Measurements from ENCODE around the gene ZNF20. TPM values are rescaled to one million over a fixed set of nuclear protein-coding genes. Genes with fewer than 3 reads are reported as not detected.

The ZNF20 gene
- total RNA-seq, 4 donors from 2014 or later, result 2.6 to 5.2 (median 3.8) TPM

DNA sequence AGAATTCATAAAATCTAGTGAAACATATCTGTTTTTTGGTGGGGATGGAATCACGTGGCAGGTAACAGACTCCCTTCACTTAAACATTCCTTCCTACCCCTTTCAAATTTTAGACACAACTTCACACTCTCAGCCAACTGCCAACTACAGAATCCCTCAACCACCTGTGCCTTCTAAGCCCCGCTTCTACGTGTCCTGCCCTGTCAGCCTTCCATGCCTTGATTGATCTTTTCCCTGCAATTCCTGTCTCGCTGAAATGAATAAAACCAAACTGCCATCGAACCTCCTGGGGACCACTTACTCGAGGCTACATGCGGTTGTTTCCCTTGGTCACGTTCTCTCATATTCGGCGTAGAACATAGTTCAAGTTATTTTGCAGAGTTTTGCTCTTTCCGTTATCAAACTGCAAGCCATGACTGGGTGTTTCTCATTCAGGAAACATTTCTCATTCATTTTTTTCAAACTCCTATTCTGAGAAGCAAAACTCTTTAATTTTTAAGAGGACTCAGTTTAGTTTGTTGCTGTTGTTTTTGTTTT is 15.2 kb upstream of the ZNF20 start:
- peaks cover 6 to 29% (median 11%) of the 10 kb centered on the region in 3 donors for H3K4me1 ChIP-seq
- WGBS, 2 donors, result 19 to 28% methylated on average over 11 of the region's 11 CpGs
- H3K9me3 ChIP-seq, result no peaks in the 10 kb centered on the region
- peaks cover 0 to 10% (median 0%) of the 10 kb centered on the region in 3 donors for H3K36me3 ChIP-seq
- TF ChIP-seq POLR2A (IDR thresholded peaks at IDR 0.05), result no peak
- TF ChIP-seq, protein P1, sequence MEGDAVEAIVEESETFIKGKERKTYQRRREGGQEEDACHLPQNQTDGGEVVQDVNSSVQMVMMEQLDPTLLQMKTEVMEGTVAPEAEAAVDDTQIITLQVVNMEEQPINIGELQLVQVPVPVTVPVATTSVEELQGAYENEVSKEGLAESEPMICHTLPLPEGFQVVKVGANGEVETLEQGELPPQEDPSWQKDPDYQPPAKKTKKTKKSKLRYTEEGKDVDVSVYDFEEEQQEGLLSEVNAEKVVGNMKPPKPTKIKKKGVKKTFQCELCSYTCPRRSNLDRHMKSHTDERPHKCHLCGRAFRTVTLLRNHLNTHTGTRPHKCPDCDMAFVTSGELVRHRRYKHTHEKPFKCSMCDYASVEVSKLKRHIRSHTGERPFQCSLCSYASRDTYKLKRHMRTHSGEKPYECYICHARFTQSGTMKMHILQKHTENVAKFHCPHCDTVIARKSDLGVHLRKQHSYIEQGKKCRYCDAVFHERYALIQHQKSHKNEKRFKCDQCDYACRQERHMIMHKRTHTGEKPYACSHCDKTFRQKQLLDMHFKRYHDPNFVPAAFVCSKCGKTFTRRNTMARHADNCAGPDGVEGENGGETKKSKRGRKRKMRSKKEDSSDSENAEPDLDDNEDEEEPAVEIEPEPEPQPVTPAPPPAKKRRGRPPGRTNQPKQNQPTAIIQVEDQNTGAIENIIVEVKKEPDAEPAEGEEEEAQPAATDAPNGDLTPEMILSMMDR (IDR thresholded peaks at IDR 0.05), result no peak
- DNase-seq, result no peak
- intact Hi-C loops (cut with DNase I), result no loop called here
- peak overlapping the region in 2 of 4 donors; percentile 82 to 86 for H3K27ac ChIP-seq
- H3K27me3 ChIP-seq, result no peaks in the 10 kb centered on the region
- H3K4me3 ChIP-seq, result peak overlapping the region; percentile 71 to 96 (median 73)

DNA sequence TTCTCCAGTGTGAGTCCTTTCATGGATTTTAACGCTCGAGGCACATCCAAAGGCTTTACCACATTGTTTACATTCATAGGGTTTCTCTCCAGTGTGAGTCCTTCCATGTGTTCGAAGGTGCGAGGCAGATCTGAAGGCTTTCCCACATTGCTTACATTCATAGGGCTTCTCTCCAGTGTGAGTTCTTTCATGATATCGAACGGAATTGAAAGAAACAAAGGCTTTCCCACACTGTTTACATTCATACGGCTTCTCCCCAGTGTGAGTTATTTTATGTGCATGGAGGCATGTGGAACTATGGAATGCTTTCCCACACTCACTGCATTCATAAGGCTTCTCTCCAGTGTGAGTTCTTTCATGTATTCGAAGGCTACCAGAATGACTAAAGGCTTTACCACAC is 5.2 kb upstream of the ZNF20 start:
- Histone ChIP-seq H3K27ac (no peak overlapping the region), H3K9me3 (peaks cover 0 to 39% (median 5%) of the 10 kb centered on the region in 3 donors), H3K27me3 (no peaks in the 10 kb centered on the region), H3K4me1 (peaks cover 10 to 12% (median 11%) of the 10 kb centered on the region in 3 donors), H3K36me3 (peaks cover 0 to 50% (median 12%) of the 10 kb centered on the region in 3 donors), H3K4me3 (no peak overlapping the region)
- intact Hi-C loops (cut with DNase I), result no loop called here
- TF ChIP-seq, protein P1 (IDR thresholded peaks at IDR 0.05), result no peak
- TF ChIP-seq POLR2A (IDR thresholded peaks at IDR 0.05), result no peak
- 92 to 99% methylated on average over 8 of the region's 8 CpGs for WGBS, 2 donors
- no peak for DNase-seq

- peaks cover 17 to 35% (median 19%) of the 10 kb centered on the region in 3 donors for H3K4me1 ChIP-seq
- H3K27ac ChIP-seq, result no peak overlapping the region
- H3K4me3 ChIP-seq, result peak overlapping the region in 1 of 4 donors; percentile 72
- TF ChIP-seq POLR2A (IDR thresholded peaks at IDR 0.05), result no peak
- TF ChIP-seq, protein P1 (IDR thresholded peaks at IDR 0.05), result no peak
- H3K27me3 ChIP-seq, result no peaks in the 10 kb centered on the region
- no peak for DNase-seq
- H3K9me3 ChIP-seq, result peaks cover 0 to 21% (median 3%) of the 10 kb centered on the region in 3 donors
- intact Hi-C loops (cut with DNase I), result loop anchor here (5.0 kb wide), 1 partner anchor 344 kb away; the partner anchor contains the start of gene ZNF491
- 47 to 49% methylated on average over 9 to 10 of the region's 10 CpGs for WGBS, 2 donors
- peaks cover 0 to 33% (median 10%) of the 10 kb centered on the region in 3 donors for H3K36me3 ChIP-seq
Observed at GRCh38 chr19:12141405-12141736, 1.2 kb upstream of the ZNF20 start.

DNA sequence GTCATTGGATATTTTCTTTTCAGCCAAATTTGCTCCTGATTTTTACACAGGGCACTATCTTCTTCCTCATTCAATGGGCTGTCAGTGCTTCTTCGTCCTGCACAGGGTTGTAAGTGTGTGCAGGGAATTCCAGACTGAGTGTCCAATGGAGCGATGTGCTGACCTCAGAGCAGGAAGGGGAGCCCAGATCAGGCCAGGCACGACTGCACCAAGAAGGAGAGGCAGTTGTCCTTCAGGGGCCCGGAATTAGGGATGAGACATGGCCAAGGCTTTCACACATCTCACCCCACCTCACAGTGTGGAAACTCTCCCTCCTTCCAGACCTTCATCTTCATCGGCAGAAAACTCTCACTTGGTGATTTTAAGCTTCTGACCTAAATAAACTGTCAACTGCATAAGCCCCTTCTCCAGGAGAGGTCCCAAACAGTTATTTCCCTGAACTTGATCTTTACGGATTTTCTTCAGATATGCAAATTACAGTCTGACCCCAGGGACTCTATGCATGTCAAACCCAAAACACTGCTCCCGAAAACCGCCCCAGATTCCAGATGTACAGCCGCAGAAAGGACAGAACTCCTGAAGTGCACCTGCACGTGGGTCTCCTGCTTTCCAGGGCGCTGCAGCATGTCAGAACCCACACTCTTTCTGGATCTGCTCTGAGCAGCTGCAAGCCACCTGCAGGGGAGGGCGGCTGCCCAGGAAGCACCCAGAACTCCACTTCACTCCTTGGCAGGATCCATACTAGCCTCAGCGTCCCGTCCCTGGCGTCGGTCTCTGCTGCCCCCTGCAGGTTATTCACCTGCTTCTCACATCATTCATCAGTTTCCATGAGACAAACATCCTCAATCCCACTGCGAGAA is 625 bp upstream of the ZNF20 start:
- TF ChIP-seq, protein P1 (IDR thresholded peaks at IDR 0.05), result peak; percentile 88 to 97 (median 93)
- no peak for TF ChIP-seq POLR2A (IDR thresholded peaks at IDR 0.05)
- peak; percentile 33 for DNase-seq
- WGBS, 2 donors, result 0 to 1% methylated on average over 11 to 13 of the region's 17 CpGs
- H3K9me3 ChIP-seq, result peaks cover 0 to 20% (median 3%) of the 10 kb centered on the region in 3 donors
- peaks cover 17 to 35% (median 19%) of the 10 kb centered on the region in 3 donors for H3K4me1 ChIP-seq
- H3K27me3 ChIP-seq, result no peaks in the 10 kb centered on the region
- intact Hi-C loops (cut with DNase I), result loop anchor here (5.0 kb wide), 1 partner anchor 343 kb away; the partner anchor contains the start of gene ZNF491
- peaks cover 0 to 33% (median 7%) of the 10 kb centered on the region in 3 donors for H3K36me3 ChIP-seq
- peak overlapping the region; percentile 72 to 94 (median 84) for H3K4me3 ChIP-seq
- H3K27ac ChIP-seq, result peak overlapping the region; percentile 82 to 90 (median 84)

- H3K36me3 ChIP-seq, result peaks cover 14 to 33% (median 14%) of the 10 kb centered on the region in 3 donors
- intact Hi-C loops (cut with DNase I), result loop anchor here (2.0 kb wide), 1 partner anchor 78 kb away; no protein-coding TSS in a partner anchor
- peaks cover 0 to 20% (median 15%) of the 10 kb centered on the region in 3 donors for H3K9me3 ChIP-seq
- no peaks in the 10 kb centered on the region for H3K27me3 ChIP-seq
- peak overlapping the region in 3 of 4 donors; percentile 82 to 90 (median 82) for H3K27ac ChIP-seq
- peaks cover 17 to 35% (median 19%) of the 10 kb centered on the region in 3 donors for H3K4me1 ChIP-seq
- TF ChIP-seq, protein P1 (IDR thresholded peaks at IDR 0.05), result no peak
- no peak for TF ChIP-seq POLR2A (IDR thresholded peaks at IDR 0.05)
- H3K4me3 ChIP-seq, result peak overlapping the region; percentile 72 to 94 (median 84)
- DNase-seq, result no peak
- 16 to 24% methylated on average over 13 of the region's 13 CpGs for WGBS, 2 donors
Observed at GRCh38 chr19:12139269-12139668, 881 bp downstream of the ZNF20 start.

All from esophagus squamous epithelium (tissue), 5 donors.